GM19324 (cell line): ENCODE measurements around the gene MINDY4.

Experiments
- ATAC-seq: cut with Tn5 transposase; IDR thresholded peaks from one replicate; pipeline ENCODE4 v1.9.1; 2021; ENCODE audit warnings: mild to moderate bottlenecking, moderate library complexity; ENCODE audit not compliant: unreplicated experiment, low FRiP score

Gene MINDY4

GRCh38 chr7:30923009-30923773, 152.0 kb downstream of the MINDY4 start:
- no peak for ATAC-seq

DNA sequence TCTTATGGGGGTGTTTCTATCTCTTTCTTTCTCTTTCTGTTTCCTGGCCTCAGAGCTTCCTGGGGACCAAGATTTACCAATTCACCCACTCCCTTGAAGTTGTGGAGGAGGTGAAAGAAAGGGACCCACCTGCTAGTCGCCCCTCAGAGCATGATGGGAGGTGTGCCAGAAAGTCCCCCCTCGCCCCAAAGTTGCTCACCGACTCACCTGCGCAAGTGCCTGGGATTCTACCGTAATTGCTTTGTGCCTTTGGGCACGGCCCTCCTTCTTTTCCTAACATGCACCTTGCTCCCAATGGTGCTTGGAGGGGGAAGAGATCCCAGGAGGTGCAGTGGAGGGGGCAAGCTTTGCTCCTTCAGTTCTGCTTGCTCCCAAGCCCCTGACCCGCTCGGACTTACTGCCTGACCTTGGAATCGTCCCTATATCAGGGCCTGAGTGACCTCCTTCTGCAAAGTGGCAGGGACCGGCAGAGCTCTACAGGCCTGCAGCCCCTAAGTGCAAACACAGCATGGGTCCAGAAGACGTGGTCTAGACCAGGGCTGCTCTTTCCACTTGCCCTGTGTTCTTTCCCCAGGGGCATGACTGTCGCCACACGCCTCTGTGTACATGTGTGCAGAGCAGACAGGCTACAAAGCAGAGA, 152.7 kb downstream of the MINDY4 start:
- ATAC-seq, result no peak

DNA sequence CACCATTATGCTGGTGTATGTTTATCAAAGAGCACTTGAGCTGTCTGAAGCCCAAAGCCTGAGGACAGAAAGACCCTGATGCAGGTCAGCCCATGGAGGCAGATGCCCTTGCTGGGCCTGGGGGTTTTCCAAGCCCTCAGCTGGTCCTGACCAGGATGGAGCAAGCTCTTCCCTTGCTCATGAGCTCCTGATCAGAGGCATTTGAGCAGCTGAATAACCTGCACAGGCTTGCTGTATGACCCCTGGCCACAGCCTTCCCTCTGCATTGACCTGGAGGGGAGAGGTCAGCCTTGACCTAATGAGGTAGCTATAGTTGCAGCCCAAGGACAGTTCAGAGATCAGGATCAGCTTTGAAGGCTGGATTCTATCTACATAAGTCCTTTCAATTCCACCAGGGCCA, 153.4 kb downstream of the MINDY4 start:
- ATAC-seq, result no peak

DNA sequence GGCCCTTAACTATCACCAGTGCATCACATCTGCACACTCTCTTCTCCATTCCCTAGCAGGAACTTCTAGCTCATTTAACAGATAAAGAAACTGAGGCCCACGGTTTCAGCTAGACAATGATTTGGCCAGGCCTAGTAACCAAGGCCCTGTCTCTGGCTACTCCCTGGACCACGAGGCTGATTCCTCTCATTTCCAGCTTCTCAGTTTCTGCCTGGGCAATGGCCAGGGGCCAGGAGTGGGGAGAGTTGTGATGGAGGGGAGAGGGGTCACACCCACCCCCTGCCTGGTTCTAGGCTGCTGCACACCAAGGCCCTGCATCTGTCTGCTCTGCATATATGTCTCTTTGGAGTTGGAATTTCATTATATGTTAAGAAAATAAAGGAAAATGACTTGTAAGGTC, 153.9 kb downstream of the MINDY4 start:
- ATAC-seq, result no peak

GRCh38 chr7:30925913-30926312, 154.7 kb downstream of the MINDY4 start:
- no peak for ATAC-seq

- ATAC-seq, result no peak
Observed at GRCh38 chr7:30926313-30926712, 155.1 kb downstream of the MINDY4 start.

DNA sequence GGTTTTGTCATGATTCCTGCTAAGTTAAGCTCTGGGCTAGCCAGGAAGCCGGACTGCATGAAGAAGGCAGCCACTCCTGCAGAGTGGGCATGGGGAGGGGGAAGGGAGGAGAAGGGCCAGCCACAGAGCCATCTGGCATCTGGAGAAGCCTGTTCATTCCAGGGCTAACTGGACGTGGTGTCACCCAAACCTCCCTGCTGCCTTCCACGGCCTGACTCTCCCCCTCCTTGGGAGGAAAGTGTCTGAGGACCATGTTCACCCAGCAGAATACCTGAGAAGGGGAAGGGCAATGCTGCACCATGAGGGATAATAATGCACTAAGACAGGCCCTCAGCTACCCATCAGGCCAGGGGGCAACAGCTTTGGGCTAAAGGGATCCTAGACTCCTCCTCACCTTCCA, 155.8 kb downstream of the MINDY4 start:
- no peak for ATAC-seq

DNA sequence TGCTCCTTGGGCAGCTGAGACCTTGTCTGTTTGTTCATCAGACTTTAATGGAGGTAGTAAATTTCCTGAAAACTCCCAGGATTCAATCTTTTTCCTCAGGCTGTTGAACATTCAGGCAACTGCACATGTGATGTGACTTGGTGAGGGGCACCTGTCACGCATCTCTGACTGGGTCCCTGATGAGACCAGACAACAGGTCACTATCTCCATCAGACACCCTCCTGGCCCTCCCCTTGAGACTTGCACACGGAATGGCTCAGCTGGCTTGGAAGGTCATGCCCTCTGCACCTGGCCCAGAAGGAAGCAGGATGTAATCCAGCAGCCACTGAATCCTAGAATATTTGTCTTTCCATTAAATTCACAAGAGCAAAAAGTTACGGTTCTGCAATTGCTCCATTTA, 156.3 kb downstream of the MINDY4 start:
- ATAC-seq, result no peak

DNA sequence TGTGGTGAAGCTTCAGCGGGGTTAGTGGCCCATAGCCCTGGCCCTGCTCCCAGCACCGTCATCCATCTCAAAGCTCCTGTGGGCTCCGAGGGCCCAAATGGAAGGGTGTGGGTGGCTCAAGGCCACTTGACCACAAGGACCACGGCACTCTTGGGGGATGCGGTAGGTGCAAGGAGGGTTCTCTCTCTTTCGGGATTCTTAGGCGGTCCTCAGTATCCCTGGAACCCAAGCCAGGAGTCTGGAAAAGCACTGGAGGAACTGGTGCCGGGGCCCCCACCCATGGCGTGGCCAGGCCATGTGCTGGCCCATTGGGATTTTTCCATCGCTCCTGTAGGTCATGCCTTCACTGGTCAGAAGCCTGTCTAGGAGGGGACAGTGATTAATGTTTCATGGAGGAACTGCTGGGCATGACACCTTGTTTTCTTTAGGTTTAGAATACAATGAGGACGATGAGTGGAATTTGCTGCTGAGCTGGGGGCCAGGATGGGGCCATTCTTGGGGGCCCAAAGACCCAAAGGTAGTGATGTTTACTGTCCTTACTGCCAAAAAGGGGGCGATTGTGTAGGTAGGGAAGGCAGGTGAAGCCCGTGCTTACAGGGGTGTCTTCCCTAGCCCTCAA, 157.1 kb downstream of the MINDY4 start:
- no peak for ATAC-seq

DNA sequence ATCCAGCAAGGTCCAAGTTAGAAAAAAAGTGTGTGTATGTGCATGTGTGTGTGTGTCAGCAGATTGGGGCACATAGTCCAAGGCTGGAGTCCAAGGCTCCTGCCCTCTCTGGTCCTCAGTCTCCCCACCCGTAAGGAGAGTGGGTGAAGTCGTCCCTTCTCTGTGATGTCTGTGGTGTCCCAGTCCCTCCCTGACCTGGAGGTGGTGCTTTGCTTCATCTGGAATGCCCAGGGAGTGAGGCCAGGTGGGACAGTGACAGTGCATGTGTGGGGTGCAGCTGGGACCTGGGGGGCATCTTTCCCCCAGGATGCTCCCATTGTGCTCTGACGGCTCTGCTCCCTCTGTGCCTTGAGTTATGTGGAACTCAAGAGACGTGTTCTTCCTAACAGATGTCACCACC, 158.5 kb downstream of the MINDY4 start:
- no peak for ATAC-seq

- no peak for ATAC-seq
Observed at GRCh38 chr7:30930621-30931020, 159.4 kb downstream of the MINDY4 start.

- ATAC-seq, result no peak
Observed at GRCh38 chr7:30931161-30931928, 160.1 kb downstream of the MINDY4 start.

DNA sequence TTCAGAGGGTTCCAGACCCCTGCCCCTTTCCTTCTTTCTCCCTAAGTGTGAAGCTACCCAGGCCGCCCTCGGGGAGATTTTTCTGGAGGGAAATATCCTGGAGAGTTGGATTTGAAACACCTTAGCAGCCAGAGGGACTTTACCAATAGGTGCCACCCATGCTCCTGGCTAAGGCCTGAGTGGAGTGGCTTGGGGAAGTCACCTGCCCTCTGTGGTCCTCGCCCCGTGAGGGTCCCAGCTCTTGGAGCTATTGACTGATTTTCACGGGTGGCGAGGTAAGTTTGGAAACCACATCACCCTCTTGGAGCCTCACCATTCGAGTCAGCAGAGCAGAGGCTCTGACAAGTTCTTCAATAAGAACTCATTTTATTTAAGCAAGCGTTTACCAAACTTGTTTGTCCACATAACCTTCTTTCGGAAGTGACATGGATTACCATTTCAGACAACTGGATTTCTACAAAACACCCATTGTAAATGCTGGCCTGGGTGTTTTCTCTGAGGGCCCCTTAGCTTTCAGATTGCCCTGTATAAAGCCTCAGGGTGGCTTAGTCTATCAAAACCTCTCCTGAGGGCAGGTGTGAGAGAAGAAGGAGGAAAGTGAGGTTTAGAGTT, 160.8 kb downstream of the MINDY4 start:
- no peak for ATAC-seq

DNA sequence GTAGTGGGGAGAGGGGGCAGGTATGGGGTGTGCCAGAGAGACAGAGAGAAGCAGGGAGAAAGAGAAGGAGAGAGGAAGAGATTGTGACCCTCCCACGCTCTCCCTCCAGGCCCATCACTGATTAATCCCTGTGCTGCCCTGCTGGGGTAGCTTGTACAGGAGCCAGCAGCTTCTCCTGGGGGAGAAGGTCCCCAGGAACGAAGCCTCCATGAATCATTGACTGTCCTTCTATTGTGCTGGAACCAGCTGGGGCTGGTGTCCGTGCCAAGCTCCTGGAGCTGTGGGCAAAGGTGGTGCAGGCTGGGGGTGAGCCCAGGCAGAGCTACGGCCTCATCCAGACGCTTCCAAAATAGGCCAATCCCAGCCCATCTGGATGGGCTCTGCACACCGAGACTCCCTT, 161.3 kb downstream of the MINDY4 start:
- ATAC-seq, result no peak

DNA sequence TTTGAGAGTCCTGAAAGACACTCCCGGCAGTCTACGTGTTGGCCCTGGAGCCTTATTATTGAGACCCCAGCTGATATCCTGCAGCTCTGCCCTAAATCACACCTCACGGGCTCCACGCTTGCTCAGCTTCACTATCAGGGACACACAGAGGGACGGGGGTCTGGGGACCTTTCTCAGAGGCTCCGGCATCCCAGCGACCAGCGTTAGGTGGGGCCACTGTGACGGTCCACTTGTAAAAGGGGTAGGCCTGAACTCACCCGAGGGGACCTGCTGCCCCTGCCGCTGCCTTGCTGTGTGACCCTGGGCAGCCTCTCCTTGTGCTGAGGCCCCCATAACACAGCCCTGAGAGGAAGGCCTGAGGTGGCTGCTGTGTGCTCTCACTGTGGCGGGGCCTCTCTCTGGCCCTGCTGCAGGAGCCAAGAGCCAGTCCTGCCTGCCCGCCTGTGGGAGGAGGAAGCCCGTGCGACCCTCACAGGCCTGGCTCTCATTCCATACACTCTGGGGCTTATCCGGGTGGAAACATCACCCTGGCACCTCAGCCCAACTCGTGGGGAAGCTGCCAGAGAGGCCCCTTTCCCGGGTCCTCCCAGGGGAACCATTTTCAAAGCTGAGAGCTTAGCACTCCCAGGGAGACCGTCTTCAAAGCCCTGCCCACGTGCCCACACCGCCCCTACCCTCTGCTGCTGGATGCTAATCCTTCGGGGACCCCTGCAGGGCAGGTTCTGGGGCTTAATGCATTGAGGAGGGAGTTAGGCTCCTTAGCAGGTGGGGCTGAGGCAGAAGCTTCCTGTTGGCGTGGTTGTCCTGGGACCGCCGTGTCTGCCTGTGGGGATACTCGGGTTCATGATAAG, 162.1 kb downstream of the MINDY4 start:
- ATAC-seq, result no peak

DNA sequence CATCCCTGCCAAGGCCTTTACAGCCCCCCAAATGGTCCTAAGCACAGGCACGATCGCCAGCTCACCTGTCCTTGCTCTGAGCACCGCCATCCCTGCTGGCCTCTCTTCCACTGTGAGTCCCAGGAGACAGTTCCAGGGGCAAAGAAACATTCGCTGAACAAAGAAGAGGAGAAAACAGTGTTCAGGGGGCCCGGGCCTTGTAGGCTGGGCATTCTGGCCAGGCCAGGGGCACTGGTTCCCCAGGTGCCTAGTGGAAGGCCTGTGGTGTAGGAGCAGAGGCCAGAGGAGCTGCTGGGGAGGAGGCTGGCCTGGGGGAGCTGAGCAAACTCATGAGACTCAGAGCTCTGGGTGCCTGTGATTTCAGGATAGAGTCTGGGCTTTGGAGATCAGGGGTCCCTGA, 163.0 kb downstream of the MINDY4 start:
- no peak for ATAC-seq

GRCh38 chr7:30934732-30935568, 163.7 kb downstream of the MINDY4 start:
- no peak for ATAC-seq

DNA sequence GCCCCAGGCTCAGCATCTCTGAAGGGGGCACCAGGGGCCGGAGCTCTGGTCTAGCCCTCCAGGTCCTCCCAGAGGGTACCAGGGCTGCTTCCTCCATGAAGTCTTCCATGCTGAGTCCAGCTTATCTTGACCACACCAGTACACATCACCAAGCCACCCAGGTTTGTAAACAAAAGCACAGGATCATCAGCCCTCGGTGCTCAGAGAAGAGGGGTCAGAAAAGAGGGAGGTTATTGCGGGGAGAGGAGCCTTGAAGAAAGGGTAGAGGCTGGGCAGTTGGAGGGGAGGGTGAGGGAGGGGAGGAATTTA, 164.3 kb downstream of the MINDY4 start:
- no peak for ATAC-seq

DNA sequence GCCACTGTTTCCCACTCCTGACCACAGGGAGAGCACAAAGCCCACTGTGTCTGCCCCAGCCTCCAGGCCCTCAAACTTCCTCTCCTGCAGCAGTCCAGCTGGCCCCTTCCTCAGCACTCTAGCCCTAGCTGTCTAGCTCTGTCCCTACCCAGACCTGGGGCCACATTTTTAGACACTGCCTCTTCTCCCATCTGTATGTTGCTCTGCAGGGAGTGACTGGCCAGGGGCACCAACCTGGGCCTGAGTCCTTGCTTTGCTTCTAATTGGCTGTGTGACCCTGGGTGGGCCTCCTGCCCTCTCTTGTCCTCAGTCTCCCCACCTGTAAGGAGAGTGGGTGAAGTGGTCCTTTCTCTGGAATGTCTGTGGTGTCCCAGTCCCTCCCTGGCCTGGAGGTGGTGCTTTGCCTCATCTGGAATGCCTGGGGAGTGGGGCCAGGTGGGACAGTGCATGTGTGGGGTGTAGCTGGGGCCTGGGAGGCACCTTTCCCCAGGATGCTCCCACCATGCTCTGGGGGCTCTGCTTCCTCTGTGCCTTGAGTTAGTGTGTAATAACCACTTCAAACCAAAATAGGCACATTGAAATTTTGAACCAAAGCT, 165.5 kb downstream of the MINDY4 start:
- ATAC-seq, result no peak
